PC-9 (cell line): ENCODE data around the gene FSCB. TPM values are rescaled to one million over a fixed set of nuclear protein-coding genes. Genes with fewer than 3 reads are reported as not detected.

Experiments used
- Bru-seq: library from RNA; stranded (reverse); fragments of 400-500 nt; gene quantifications from one replicate; lab custom pipeline; 2021; lab: Mats Ljungman, UMichigan
- BruChase-seq, 2 experiments: library from RNA; stranded (reverse); fragments of 400-500 nt; gene quantifications; one replicate each; lab custom pipeline; 2021; lab: Mats Ljungman, UMichigan
- BruUV-seq: library from RNA; stranded (reverse); fragments of 400-500 nt; replicated peaks from 2 replicates; lab custom pipeline; 2021; lab: Mats Ljungman, UMichigan
- CTCF ChIA-PET: fragments of 300-600 bp; sonication (Branson Sonifier 250); formaldehyde crosslinking; loops from one replicate; lab custom pipeline; 2022; ENCODE audit warnings: antibody characterized with exemption; lab: Charles Lee
- POLR2A ChIA-PET: fragments of 300-600 bp; sonication (Branson Sonifier 250); formaldehyde crosslinking; loops from one replicate; lab custom pipeline; 2022; ENCODE audit warnings: antibody characterized with exemption; ENCODE audit not compliant: unreplicated experiment; lab: Charles Lee
- DNase-seq, 2 experiments: peaks; one replicate each; pipeline versions ENCODE4 v3.0.0 to v3.0.0-alpha.2; 2015 to 2022; ENCODE audit warnings: mixed read lengths in 1 of 2
- H2AFZ ChIP-seq: fragments of 200-600 bp; sonication (generic); 2 replicates; pipeline ENCODE4 v1.8.1; 2017; ENCODE audit warnings: antibody characterized with exemption
- H3F3A ChIP-seq: fragments of 200-600 bp; sonication (generic); 2 replicates; pipeline ENCODE4 v1.8.1; 2017; ENCODE audit warnings: antibody characterized with exemption, mild to moderate bottlenecking, low read depth; ENCODE audit not compliant: insufficient read depth
- H3K27ac ChIP-seq: fragments of 200-600 bp; sonication (generic); 2 replicates; pipeline ENCODE4 v1.6.1; 2016; ENCODE audit warnings: mixed run types
- H3K27me3 ChIP-seq: fragments of 200-600 bp; sonication (generic); 2 replicates; pipeline ENCODE4 v1.6.1; 2016; ENCODE audit warnings: low read depth, mixed run types; ENCODE audit not compliant: insufficient read depth
- H3K36me3 ChIP-seq: fragments of 200-600 bp; sonication (generic); 2 replicates; pipeline ENCODE4 v1.6.1; 2016; ENCODE audit warnings: low read depth, mixed run types
- H3K4me1 ChIP-seq: fragments of 200-600 bp; sonication (generic); replicated peaks from 2 replicates; pipeline ENCODE4 v1.6.1; 2016; ENCODE audit warnings: mixed run types; ENCODE audit not compliant: insufficient read depth
- H3K4me2 ChIP-seq: fragments of 200-600 bp; sonication (generic); 2 replicates; pipeline ENCODE4 v1.6.1; 2017; ENCODE audit warnings: mixed run types
- H3K4me3 ChIP-seq: fragments of 200-600 bp; sonication (generic); 2 replicates; pipeline ENCODE4 v1.6.1; 2016; ENCODE audit warnings: mixed run types
- H3K79me2 ChIP-seq: fragments of 200-600 bp; sonication (generic); 2 replicates; pipeline ENCODE4 v1.6.1; 2017; ENCODE audit warnings: low read depth, mixed run types
- H3K9me2 ChIP-seq: fragments of 200-600 bp; sonication (generic); 2 replicates; pipeline ENCODE4 v1.8.1; 2017; ENCODE audit warnings: mild to moderate bottlenecking; ENCODE audit not compliant: insufficient read depth
- H3K9me3 ChIP-seq: fragments of 200-600 bp; sonication (generic); 2 replicates; pipeline ENCODE4 v1.8.1; 2016; ENCODE audit warnings: low read depth; ENCODE audit not compliant: insufficient read depth
- H4K20me1 ChIP-seq: fragments of 200-600 bp; sonication (generic); 2 replicates; pipeline ENCODE4 v1.8.1; 2017; ENCODE audit not compliant: insufficient read depth
- CTCF ChIP-seq: fragments of 200-600 bp; sonication (generic); conservative IDR thresholded peaks from 2 replicates; pipeline ENCODE4 v1.6.1; 2017; ENCODE audit warnings: mixed run types, antibody characterized with exemption, mild to moderate bottlenecking, moderate library complexity
- EZH2 ChIP-seq: fragments of 200-600 bp; sonication (generic); IDR thresholded peaks from 2 replicates; pipeline ENCODE4 v1.8.0; 2017; ENCODE audit warnings: antibody characterized with exemption, low read depth
- intact Hi-C: fragments of 100-400 bp; cut with micrococcal nuclease; formaldehyde crosslinking; loops from one replicate; pipeline ENCODE4 v1.10.0; 2022; ENCODE audit not compliant: unreplicated experiment
- long read RNA-seq: library from polyadenylated mRNA; stranded (forward); transcript quantifications from one replicate; pipeline ENCODE4 v2.0.0, GENCODE V29; 2022
- total RNA-seq: library from RNA; stranded (reverse); gene quantifications from 2 replicates; pipeline ENCODE4 v1.2.3, GENCODE V29; 2021

Gene FSCB
- not detected in 2 replicates for total RNA-seq
- not detected for Bru-seq, nascent RNA
- not detected for BruChase-seq, experiment 1, labeled RNA remaining after a 2-hour chase
- BruChase-seq, experiment 2, labeled RNA remaining after a 6-hour chase: not detected
- long read RNA-seq: 0 reads

GRCh38 chr14:44507183-44507582, at the start of gene FSCB:
FSCB (minus strand) TSS chr14:44507283; CDS start chr14:44506987, 296 bp downstream.
- no peak within 1 kb of the TSS for H3K4me2 ChIP-seq
- no peak within 1 kb of the TSS for H3K4me3 ChIP-seq
- intact Hi-C loops: no loop called here
- ChIA-PET POLR2A (no interaction called here), CTCF (no interaction called here)
- H3K27ac ChIP-seq: no peak within 1 kb of the TSS
- no TSS peak for BruUV-seq
- H4K20me1 ChIP-seq: no peaks in the 10 kb centered on the region; the same call in 1 of the 2 replicates
- no peaks in the 10 kb centered on the region for H3K9me2 ChIP-seq
- no peak for TF ChIP-seq CTCF
- TF ChIP-seq EZH2: no peak
- no peaks in the 10 kb centered on the region for H3K4me1 ChIP-seq
- DNase-seq: no peak
- no peak within 1 kb of the TSS for H2AFZ ChIP-seq
- H3K9me3 ChIP-seq: no peaks in the 10 kb centered on the region
- H3F3A ChIP-seq: no peaks in the 10 kb centered on the region
- H3K27me3 ChIP-seq: no peaks in the 10 kb centered on the region
- H3K36me3 ChIP-seq: no peaks in the 10 kb centered on the region
- no peaks in the 10 kb centered on the region for H3K79me2 ChIP-seq

GRCh38 chr14:44531658-44532057, 24.6 kb upstream of the FSCB start:
- Histone ChIP-seq H3K27me3 (no peaks in the 10 kb centered on the region), H2AFZ (no peak overlapping the region), H3K4me2 (no peak overlapping the region), H3K4me3 (no peak overlapping the region), H3F3A (no peaks in the 10 kb centered on the region), H3K9me3 (no peaks in the 10 kb centered on the region), H3K4me1 (no peaks in the 10 kb centered on the region), H3K79me2 (no peaks in the 10 kb centered on the region), H3K9me2 (no peaks in the 10 kb centered on the region), H3K27ac (no peak overlapping the region), H4K20me1 (no peaks in the 10 kb centered on the region), H3K36me3 (no peaks in the 10 kb centered on the region)
- POLR2A ChIA-PET: no interaction called here
- TF ChIP-seq CTCF (no peak), EZH2 (no peak)
- no peak for DNase-seq
- intact Hi-C loops: no loop called here
- no TSS peak for BruUV-seq
- CTCF ChIA-PET: no interaction called here

- Histone ChIP-seq H3F3A (no peaks in the 10 kb centered on the region), H3K4me1 (no peaks in the 10 kb centered on the region), H3K27ac (no peak overlapping the region), H3K4me3 (no peak overlapping the region), H3K9me3 (no peaks in the 10 kb centered on the region), H3K79me2 (no peaks in the 10 kb centered on the region), H4K20me1 (no peaks in the 10 kb centered on the region), H3K27me3 (no peaks in the 10 kb centered on the region), H3K4me2 (no peak overlapping the region), H3K9me2 (no peaks in the 10 kb centered on the region), H2AFZ (no peak overlapping the region), H3K36me3 (no peaks in the 10 kb centered on the region)
- intact Hi-C loops: no loop called here
- ChIA-PET CTCF (no interaction called here), POLR2A (no interaction called here)
- BruUV-seq: no TSS peak
- TF ChIP-seq CTCF: no peak
- no peak for DNase-seq
Observed at GRCh38 chr14:44530475-44530874, 23.4 kb upstream of the FSCB start.
